Calu3 (cell line): Measurements from ENCODE around the gene LETMD1. TPM values are rescaled to one million over a fixed set of nuclear protein-coding genes. Genes with fewer than 3 reads are reported as not detected.

Experiments used
- BruUV-seq: library from RNA; stranded (reverse); fragments of 400-500 nt; replicated peaks from 2 replicates; lab custom pipeline; 2021; lab: Mats Ljungman, UMichigan
- CTCF ChIA-PET: fragments of 300-600 bp; sonication (Branson Sonifier 250); formaldehyde crosslinking; loops from one replicate; lab custom pipeline; 2022; ENCODE audit warnings: antibody characterized with exemption; lab: Charles Lee
- DNase-seq: peaks from one replicate; pipeline ENCODE4 v3.0.0; 2022
- H3K27ac Mint-ChIP-seq: one replicate; pipeline ENCODE4 v1.8.0; 2022; ENCODE audit warnings: mixed read lengths; ENCODE audit not compliant: unreplicated experiment
- H3K27me3 Mint-ChIP-seq: one replicate; pipeline ENCODE4 v1.8.0; 2022; ENCODE audit warnings: mixed read lengths; ENCODE audit not compliant: unreplicated experiment
- H3K36me3 Mint-ChIP-seq: one replicate; pipeline ENCODE4 v1.8.0; 2022; ENCODE audit warnings: mild to moderate bottlenecking, moderate library complexity, mixed read lengths; ENCODE audit not compliant: insufficient read depth, unreplicated experiment
- H3K4me1 Mint-ChIP-seq: one replicate; pipeline ENCODE4 v1.8.0; 2022; ENCODE audit warnings: mild to moderate bottlenecking, low read depth, mixed read lengths; ENCODE audit not compliant: unreplicated experiment
- H3K4me3 Mint-ChIP-seq: one replicate; pipeline ENCODE4 v1.8.0; 2022; ENCODE audit warnings: mild to moderate bottlenecking, low read depth, moderate library complexity, mixed read lengths; ENCODE audit not compliant: unreplicated experiment
- H3K9me3 Mint-ChIP-seq: one replicate; pipeline ENCODE4 v1.8.0; 2022; ENCODE audit warnings: low read depth, mixed read lengths; ENCODE audit not compliant: unreplicated experiment
- intact Hi-C: fragments of 100-400 bp; cut with micrococcal nuclease; formaldehyde crosslinking; loops from one replicate; pipeline ENCODE4 v1.10.0; 2022; ENCODE audit not compliant: unreplicated experiment
- total RNA-seq: library from RNA; stranded (reverse); gene quantifications from 2 replicates; pipeline ENCODE4 v1.2.3, GENCODE V29; 2022
- TF ChIP-seq, protein P1 (sequence below): fragments of 200-600 bp; IDR thresholded peaks from one replicate; pipeline ENCODE4 v1.8.0; 2022; ENCODE audit warnings: antibody characterized with exemption; ENCODE audit not compliant: unreplicated experiment

The LETMD1 gene
- total RNA-seq, 1 experiment from 2014 or later: 41.6 TPM

DNA sequence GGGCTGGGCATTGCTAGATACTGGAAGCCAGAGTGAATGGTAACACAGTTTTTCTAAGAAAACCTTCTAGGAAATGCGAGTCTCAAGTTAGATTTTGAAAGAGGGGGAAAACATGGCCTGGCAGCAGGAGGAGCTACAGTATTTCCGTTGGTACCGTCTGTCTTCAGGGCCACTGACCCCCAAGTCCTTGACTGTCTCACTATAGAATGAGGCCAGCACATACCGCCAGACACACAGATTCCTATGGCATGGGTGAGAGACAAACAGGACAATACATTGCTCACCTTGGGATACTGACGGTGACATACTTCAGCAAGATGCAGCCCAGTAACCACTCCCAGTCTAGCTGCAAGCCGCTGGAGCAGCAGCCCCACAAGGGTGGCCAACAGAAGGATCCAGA is 43.6 kb upstream of the LETMD1 start:
- Mint-ChIP-seq H3K27me3 (no peaks in the 10 kb centered on the region), H3K36me3 (peaks cover 35% of the 10 kb centered on the region), H3K27ac (no peak overlapping the region), H3K4me3 (no peak overlapping the region), H3K9me3 (no peaks in the 10 kb centered on the region), H3K4me1 (peaks cover 13% of the 10 kb centered on the region)
- TF ChIP-seq, protein P1, sequence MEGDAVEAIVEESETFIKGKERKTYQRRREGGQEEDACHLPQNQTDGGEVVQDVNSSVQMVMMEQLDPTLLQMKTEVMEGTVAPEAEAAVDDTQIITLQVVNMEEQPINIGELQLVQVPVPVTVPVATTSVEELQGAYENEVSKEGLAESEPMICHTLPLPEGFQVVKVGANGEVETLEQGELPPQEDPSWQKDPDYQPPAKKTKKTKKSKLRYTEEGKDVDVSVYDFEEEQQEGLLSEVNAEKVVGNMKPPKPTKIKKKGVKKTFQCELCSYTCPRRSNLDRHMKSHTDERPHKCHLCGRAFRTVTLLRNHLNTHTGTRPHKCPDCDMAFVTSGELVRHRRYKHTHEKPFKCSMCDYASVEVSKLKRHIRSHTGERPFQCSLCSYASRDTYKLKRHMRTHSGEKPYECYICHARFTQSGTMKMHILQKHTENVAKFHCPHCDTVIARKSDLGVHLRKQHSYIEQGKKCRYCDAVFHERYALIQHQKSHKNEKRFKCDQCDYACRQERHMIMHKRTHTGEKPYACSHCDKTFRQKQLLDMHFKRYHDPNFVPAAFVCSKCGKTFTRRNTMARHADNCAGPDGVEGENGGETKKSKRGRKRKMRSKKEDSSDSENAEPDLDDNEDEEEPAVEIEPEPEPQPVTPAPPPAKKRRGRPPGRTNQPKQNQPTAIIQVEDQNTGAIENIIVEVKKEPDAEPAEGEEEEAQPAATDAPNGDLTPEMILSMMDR: no peak
- intact Hi-C loops: no loop called here
- CTCF ChIA-PET: no interaction called here
- no peak for DNase-seq
- BruUV-seq: no TSS peak

DNA sequence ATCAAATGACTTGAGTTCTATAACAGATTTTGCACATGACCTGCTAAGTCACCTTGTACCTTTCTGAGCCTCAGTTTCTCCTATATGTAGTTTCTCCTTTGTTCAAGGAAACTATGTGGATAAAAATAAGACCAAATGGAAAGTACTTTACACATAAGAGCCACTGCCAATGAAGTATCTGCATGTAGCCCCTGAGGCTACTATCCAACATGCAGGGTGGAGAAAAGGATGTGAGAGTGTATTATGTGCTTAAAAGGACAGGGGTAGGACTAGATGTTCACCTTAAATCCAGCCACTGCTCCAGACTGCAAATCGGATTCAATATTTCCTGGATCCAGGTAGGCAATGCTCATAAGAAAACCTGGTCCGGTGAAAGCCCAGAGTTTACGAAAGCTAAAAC is 43.1 kb upstream of the LETMD1 start:
- TF ChIP-seq, protein P1: no peak
- Mint-ChIP-seq H3K27ac (peak overlapping the region; percentile 30), H3K4me1 (peaks cover 13% of the 10 kb centered on the region), H3K36me3 (peaks cover 34% of the 10 kb centered on the region), H3K9me3 (no peaks in the 10 kb centered on the region), H3K4me3 (no peak overlapping the region), H3K27me3 (no peaks in the 10 kb centered on the region)
- no peak for DNase-seq
- CTCF ChIA-PET: interaction anchor here (1.2 kb wide), 1 partner anchor 23 kb away, joined by 3 read pairs; no protein-coding TSS in a partner anchor
- BruUV-seq: no TSS peak
- intact Hi-C loops: no loop called here

DNA sequence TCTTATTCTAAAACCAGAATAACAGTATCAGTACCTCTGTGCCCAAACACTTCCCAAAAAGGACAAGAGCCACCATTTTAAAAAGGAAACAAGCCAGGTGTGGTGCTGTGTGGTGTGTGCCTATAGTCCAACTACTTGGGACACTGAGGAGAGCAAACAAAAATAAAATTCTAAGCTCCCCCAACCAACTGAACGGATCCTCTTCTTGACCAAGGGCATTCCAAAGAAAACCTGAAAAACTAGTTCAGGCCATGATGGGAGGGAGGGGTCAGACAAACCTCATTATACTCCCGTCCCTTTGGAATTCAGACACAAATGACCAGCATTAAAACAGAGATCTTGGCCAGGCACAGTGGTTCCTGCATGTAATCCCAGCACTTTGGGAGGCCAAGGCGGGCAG is 42.5 kb upstream of the LETMD1 start:
- Mint-ChIP-seq H3K4me1 (peaks cover 13% of the 10 kb centered on the region), H3K36me3 (peaks cover 34% of the 10 kb centered on the region), H3K27ac (peak overlapping the region; percentile 26), H3K27me3 (no peaks in the 10 kb centered on the region), H3K9me3 (no peaks in the 10 kb centered on the region), H3K4me3 (no peak overlapping the region)
- TF ChIP-seq, protein P1: no peak
- CTCF ChIA-PET: interaction anchor here (0.5 to 1.2 kb wide), 3 partner anchors 22 to 193 kb away, joined by 3 read pairs; no protein-coding TSS in a partner anchor
- peak; percentile 37 for DNase-seq
- no TSS peak for BruUV-seq
- intact Hi-C loops: no loop called here

DNA sequence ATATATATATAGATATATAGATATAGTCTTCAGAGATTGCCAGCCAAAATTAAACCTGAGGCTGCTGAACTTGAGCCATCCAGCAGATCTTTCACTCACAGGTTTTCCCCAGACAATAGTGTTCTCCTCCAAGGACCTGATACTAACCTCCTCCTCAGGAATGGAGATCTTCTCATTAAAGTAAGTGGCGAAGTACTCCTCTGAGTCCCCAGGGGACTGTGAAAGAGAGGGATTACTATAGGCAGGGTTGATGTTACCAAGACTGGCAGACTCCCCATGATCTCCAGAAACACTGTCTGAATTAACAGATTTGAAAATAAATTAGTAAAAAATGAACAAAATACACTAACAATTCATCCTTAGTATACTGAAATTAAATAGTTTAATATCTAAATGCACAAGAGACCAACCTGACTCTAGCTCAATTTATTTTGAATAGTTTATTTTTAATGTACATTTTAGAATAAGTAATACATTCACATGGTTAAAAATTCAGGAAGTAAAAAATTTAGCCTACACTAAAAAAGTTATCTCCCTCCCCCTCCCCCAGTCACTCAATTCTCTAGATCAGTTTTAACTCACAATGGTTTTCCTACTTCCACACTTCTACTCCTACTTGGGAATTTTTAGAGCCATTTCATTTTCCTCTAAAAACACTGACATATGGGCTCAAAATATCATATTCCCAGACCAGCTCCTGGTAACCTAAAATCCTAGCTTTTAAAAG is 39.6 kb upstream of the LETMD1 start:
- CTCF ChIA-PET: no interaction called here
- peaks cover 34% of the 10 kb centered on the region for H3K36me3 Mint-ChIP-seq
- H3K4me1 Mint-ChIP-seq: peaks cover 13% of the 10 kb centered on the region
- intact Hi-C loops: no loop called here
- H3K27me3 Mint-ChIP-seq: no peaks in the 10 kb centered on the region
- H3K4me3 Mint-ChIP-seq: no peak overlapping the region
- TF ChIP-seq, protein P1: no peak
- no peaks in the 10 kb centered on the region for H3K9me3 Mint-ChIP-seq
- BruUV-seq: no TSS peak
- H3K27ac Mint-ChIP-seq: no peak overlapping the region
- DNase-seq: no peak
